HepG2 (cell line): ENCODE data around the gene WDR76. TPM values are rescaled to one million over a fixed set of nuclear protein-coding genes. Genes with fewer than 3 reads are reported as not detected.

Source experiments
- ATAC-seq: fragments of 200-7000 bp; cut with Tn5 transposase; 3 replicates; pipeline ENCODE4 v1.9.1; 2020; ENCODE audit warnings: mild to moderate bottlenecking, moderate library complexity
- BruUV-seq: library from RNA; stranded (reverse); fragments of 400-500 nt; replicated peaks from 2 replicates; lab custom pipeline; 2021; lab: Mats Ljungman, UMichigan
- CTCF ChIA-PET: fragments of 300-600 bp; formaldehyde crosslinking; extraction: SDS; loops from one replicate; lab custom pipeline; 2021; ENCODE audit warnings: low total read pairs, inconsistent platforms, low intra/inter-chr PET ratio; lab: Yijun Ruan, JAX
- POLR2A ChIA-PET: fragments of 350-600 bp; sonication (Branson Sonifier 250); formaldehyde crosslinking; loops from one replicate; lab custom pipeline; 2020; ENCODE audit warnings: antibody characterized with exemption, inconsistent platforms; lab: Yijun Ruan, JAX
- DNase-seq: peaks from one replicate; pipeline ENCODE4 v3.0.0-alpha.2; 2015; ENCODE audit warnings: low spot score
- FAIRE-seq: peaks from 3 replicates; lab custom pipeline; 2011; peaks lifted over from hg19 to GRCh38; lab: Jason Lieb, UNC
- H2AFZ ChIP-seq: one replicate; pipeline ENCODE4 v1.6.1; 2011; ENCODE audit warnings: low read length, inconsistent platforms
- H3K27ac ChIP-seq: fragments of 300-600 bp; 3 replicates; pipeline ENCODE4 v1.8.0; 2011; ENCODE audit warnings: mixed run types, mild to moderate bottlenecking, mixed read lengths, low read length, inconsistent platforms; ENCODE audit not compliant: insufficient read depth; ENCODE audit errors: extremely low read length
- H3K27me3 ChIP-seq, 2 experiments: fragments of 200-600 bp in 1 of 2; 2 replicates in 1 of 2; 3 replicates in 1 of 2; pipeline versions ENCODE4 v1.6.0 to v1.8.0; 2011; ENCODE audit warnings: low read length in 2 of 2, mild to moderate bottlenecking in 2 of 2, moderate library complexity in 2 of 2, inconsistent platforms in 1 of 2; ENCODE audit not compliant: insufficient read depth in 2 of 2, control insufficient read depth in 1 of 2
- H3K36me3 ChIP-seq, 2 experiments: fragments of 200-600 bp in 1 of 2; replicated peaks in 1 of 2; 2 replicates in 1 of 2; 3 replicates in 1 of 2; pipeline versions ENCODE4 v1.5.1 to v1.8.0; 2011; ENCODE audit warnings: low read length in 2 of 2, inconsistent platforms in 1 of 2; ENCODE audit not compliant: insufficient read depth in 2 of 2, control insufficient read depth in 1 of 2
- H3K4me1 ChIP-seq: 2 replicates; pipeline ENCODE4 v1.5.1; 2012; ENCODE audit warnings: low read length, inconsistent platforms; ENCODE audit not compliant: insufficient read depth
- H3K4me2 ChIP-seq: 2 replicates; pipeline ENCODE4 v1.6.0; 2011; ENCODE audit warnings: low read depth, low read length, inconsistent platforms
- H3K4me3 ChIP-seq, 3 experiments: fragments of 200-600 bp in 1 of 3; sonication (generic), shearing (Covaris generic) in 1 of 3; replicated peaks in 1 of 3; 2 replicates each; pipeline ENCODE4 v1.5.1; 2011 to 2016; ENCODE audit warnings: low read length in 3 of 3, inconsistent platforms in 2 of 3, low read depth in 2 of 3, mild to moderate bottlenecking in 2 of 3, control low read depth in 1 of 3, mixed read lengths in 1 of 3; ENCODE audit not compliant: insufficient read depth in 1 of 3
- H3K79me2 ChIP-seq: one replicate; pipeline ENCODE4 v1.6.1; 2011; ENCODE audit warnings: low read length, inconsistent platforms; ENCODE audit not compliant: insufficient read depth
- H3K9ac ChIP-seq: 2 replicates; pipeline ENCODE4 v1.6.0; 2011; ENCODE audit warnings: mild to moderate bottlenecking, low read depth, low read length, inconsistent platforms; ENCODE audit not compliant: insufficient read depth
- H3K9me3 ChIP-seq: 2 replicates; pipeline ENCODE4 v1.5.1; 2012; ENCODE audit warnings: mild to moderate bottlenecking, low read length
- H4K20me1 ChIP-seq: 2 replicates; pipeline ENCODE4 v1.6.0; 2011; ENCODE audit warnings: inconsistent platforms, mild to moderate bottlenecking, low read length, moderate library complexity; ENCODE audit not compliant: insufficient read depth
- AHR ChIP-seq: IDR thresholded peaks from 2 replicates; pipeline ENCODE4 v1.6.1; 2018; ENCODE audit warnings: missing genetic modification reagents, missing compliant biosample characterization
- ATM ChIP-seq: fragments of 450-650 bp; IDR thresholded peaks from 2 replicates; pipeline ENCODE4 v1.7.1; 2017; ENCODE audit warnings: mild to moderate bottlenecking, borderline replicate concordance
- KLF9 ChIP-seq: IDR thresholded peaks from 2 replicates; pipeline ENCODE4 v1.6.1; 2016; ENCODE audit warnings: low read depth
- RBAK ChIP-seq: sonication (generic); formaldehyde crosslinking; IDR thresholded peaks from 2 replicates; pipeline ENCODE4 v1.5.1; 2020; ENCODE audit warnings: mild to moderate bottlenecking, missing genetic modification reagents
- RBM39 ChIP-seq: fragments of 200-400 bp; formaldehyde crosslinking; IDR thresholded peaks from one replicate; pipeline ENCODE4 v1.6.1; 2018; ENCODE audit warnings: antibody characterized with exemption, mild to moderate bottlenecking, low read depth, low read length; ENCODE audit not compliant: poor library complexity, severe bottlenecking
- RFX5 ChIP-seq: IDR thresholded peaks from 2 replicates; pipeline ENCODE4 v1.6.1; 2011; ENCODE audit warnings: low read depth, low read length, improper control_type of control experiment
- RFXANK ChIP-seq: IDR thresholded peaks from 2 replicates; pipeline ENCODE4 v1.6.1; 2016
- SIX1 ChIP-seq: sonication (generic); formaldehyde crosslinking; IDR thresholded peaks from 2 replicates; pipeline ENCODE4 v1.4.0; 2020; ENCODE audit warnings: missing genetic modification reagents, borderline replicate concordance
- SMC3 ChIP-seq: IDR thresholded peaks from 2 replicates; pipeline ENCODE4 v1.6.1; 2011; ENCODE audit warnings: low read length, improper control_type of control experiment
- ZNF274 ChIP-seq: sonication (generic); formaldehyde crosslinking; IDR thresholded peaks from 2 replicates; pipeline ENCODE4 v1.5.1; 2020; ENCODE audit warnings: mild to moderate bottlenecking, missing genetic modification reagents
- ZNF282 ChIP-seq: fragments of 450-650 bp; IDR thresholded peaks from 2 replicates; pipeline ENCODE4 v1.6.1; 2018; ENCODE audit not compliant: partially characterized antibody
- ZNF616 ChIP-seq: sonication (generic); formaldehyde crosslinking; IDR thresholded peaks from 2 replicates; pipeline ENCODE4 v1.5.0; 2020; ENCODE audit warnings: low read depth, mild to moderate bottlenecking, missing genetic modification reagents
- WGBS: methylation state at CpG from one replicate; pipeline ENCODE4 v1.1.6; 2017; ENCODE audit warnings: low lambda C conversion rate; 5-methylcytosine and 5-hydroxymethylcytosine counted together
- in situ Hi-C: cut with HindIII; loops from 2 replicates; pipeline ENCODE4 v1.10.0; 2017; ENCODE audit warnings: low pct_unique_long_range_greater_than_20kb; ENCODE audit not compliant: extremely low pct_ligation_motif_present
- intact Hi-C: fragments of 100-400 bp; cut with micrococcal nuclease; formaldehyde crosslinking; loops from one replicate; pipeline ENCODE4 v1.10.0; 2022; ENCODE audit not compliant: unreplicated experiment
- polyA plus RNA-seq, 8 experiments: library from polyadenylated mRNA; depleted of rRNA in 3 of 8; stranded (reverse) in 7 of 8; unstranded in 1 of 8; fragments of >200 nt; fragmentation: Illumina TruSeq in 4 of 8; extraction: Trizol in 4 of 8; gene quantifications; 2 replicates each; pipeline versions ENCODE4 v1.2.1 to v1.2.3, GENCODE V29; 2011 to 2016; ENCODE audit warnings: low read depth in 4 of 8, missing spikeins in 1 of 8, mixed read lengths in 1 of 8; ENCODE audit not compliant: insufficient read depth in 1 of 8
- total RNA-seq, 5 experiments: library from RNA; depleted of rRNA; stranded (reverse); fragments of >200 nt; fragmentation: Illumina TruSeq; extraction: Trizol; gene quantifications; 2 replicates each; pipeline ENCODE4 v1.2.3, GENCODE V29; 2016; ENCODE audit warnings: low read depth in 1 of 5
- TF ChIP-seq, protein P1 (sequence below): sonication (generic); formaldehyde crosslinking; IDR thresholded peaks from 2 replicates; pipeline ENCODE4 v1.9.0; 2021; ENCODE audit warnings: missing genetic modification reagents, borderline replicate concordance
- TF ChIP-seq, protein P2 (sequence below): sonication (generic); formaldehyde crosslinking; IDR thresholded peaks from 2 replicates; pipeline ENCODE4 v1.5.1; 2020; ENCODE audit warnings: mild to moderate bottlenecking, moderate library complexity, missing genetic modification reagents
- TF ChIP-seq, protein P3 (sequence below): sonication (generic); formaldehyde crosslinking; IDR thresholded peaks from 2 replicates; pipeline ENCODE4 v1.4.0; 2020; ENCODE audit warnings: low read depth, mild to moderate bottlenecking, missing genetic modification reagents
- TF ChIP-seq, protein P4 (sequence below): sonication (generic); formaldehyde crosslinking; IDR thresholded peaks from 2 replicates; pipeline ENCODE4 v1.4.0; 2020; ENCODE audit warnings: low read depth, missing genetic modification reagents

The WDR76 gene
- total and polyA plus RNA-seq, 2 of the 13 experiments (the other 11 are each of a cell fraction or from before 2014, with no cell fraction given): 1.1 to 9.7 TPM

DNA sequence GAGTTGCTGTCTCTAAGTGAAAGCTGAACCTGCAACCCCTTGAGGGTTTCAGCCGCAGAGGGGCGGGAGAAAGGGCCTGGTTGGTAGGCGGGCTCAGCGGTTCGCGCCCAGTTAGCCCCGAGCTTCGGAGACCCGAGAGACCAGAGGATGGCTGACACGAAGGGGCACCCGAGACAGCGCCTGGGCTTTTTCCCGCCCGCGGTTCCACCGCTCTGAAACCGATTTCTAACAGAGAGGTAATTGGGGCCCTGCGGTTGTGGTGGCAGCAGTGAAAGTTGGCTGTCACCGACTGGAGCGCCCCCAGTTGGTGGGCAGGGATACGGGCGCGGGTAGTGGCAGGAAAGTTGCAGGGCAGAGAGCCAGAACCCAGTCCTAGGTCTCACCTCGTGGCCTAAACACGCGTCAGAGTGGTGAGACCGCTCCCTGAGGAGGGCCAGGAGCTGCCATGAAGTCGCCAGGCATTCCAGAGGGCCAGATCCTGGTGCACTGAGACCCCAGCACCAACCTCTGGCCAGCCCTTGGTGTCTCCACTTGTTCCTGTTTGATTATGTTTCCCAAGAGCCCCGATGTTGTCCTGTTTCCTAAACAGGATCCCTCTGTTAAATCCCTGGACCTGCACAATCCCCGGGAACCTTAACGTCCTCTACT is 49.4 kb upstream of the WDR76 start (continued):
- TF ChIP-seq KLF9 (CRISPR knock-in tag): peak; percentile 63; the same call in 1 of the 2 replicates
- TF ChIP-seq AHR (CRISPR knock-in tag): 0 out of 2 replicates have a peak, but pooled peaks have one; percentile 49
- TF ChIP-seq, protein P1, sequence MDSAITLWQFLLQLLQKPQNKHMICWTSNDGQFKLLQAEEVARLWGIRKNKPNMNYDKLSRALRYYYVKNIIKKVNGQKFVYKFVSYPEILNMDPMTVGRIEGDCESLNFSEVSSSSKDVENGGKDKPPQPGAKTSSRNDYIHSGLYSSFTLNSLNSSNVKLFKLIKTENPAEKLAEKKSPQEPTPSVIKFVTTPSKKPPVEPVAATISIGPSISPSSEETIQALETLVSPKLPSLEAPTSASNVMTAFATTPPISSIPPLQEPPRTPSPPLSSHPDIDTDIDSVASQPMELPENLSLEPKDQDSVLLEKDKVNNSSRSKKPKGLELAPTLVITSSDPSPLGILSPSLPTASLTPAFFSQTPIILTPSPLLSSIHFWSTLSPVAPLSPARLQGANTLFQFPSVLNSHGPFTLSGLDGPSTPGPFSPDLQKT (CRISPR knock-in tag): 0 out of 2 replicates have a peak, but pooled peaks have one; percentile 8
- TF ChIP-seq SMC3: no peak
- TF ChIP-seq ZNF274 (CRISPR knock-in tag): 0 out of 2 replicates have a peak, but pooled peaks have one; percentile 37
- TF ChIP-seq SIX1 (CRISPR knock-in tag): no peak
- TF ChIP-seq RBM39: peak; percentile 53
- no peak for TF ChIP-seq ATM
- TF ChIP-seq ZNF282: no peak

DNA sequence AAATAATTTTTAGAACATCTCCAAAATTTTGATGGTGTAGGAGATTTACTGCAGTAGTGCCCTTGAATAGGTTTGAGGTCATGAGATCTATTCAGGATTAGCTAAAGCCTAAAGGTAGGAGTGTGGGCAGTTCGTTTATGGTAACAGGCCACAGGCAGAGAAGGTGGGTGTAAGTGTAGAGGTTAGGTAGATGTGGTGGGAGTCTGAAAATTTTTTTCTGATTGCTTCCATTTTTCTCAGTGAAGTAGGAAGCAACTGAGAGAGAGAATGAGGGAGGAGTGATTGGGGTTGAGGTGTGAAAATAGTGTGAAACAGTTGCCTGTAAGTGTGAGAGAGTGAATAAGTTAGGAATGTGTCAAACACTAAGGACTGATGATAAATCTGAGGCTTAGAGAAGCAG is 47.8 kb upstream of the WDR76 start:
- H3K9me3 ChIP-seq: no peaks in the 10 kb centered on the region
- no peak for DNase-seq
- H3K27ac ChIP-seq: no peak overlapping the region
- ChIA-PET CTCF (no interaction called here), POLR2A (no interaction called here)
- H4K20me1 ChIP-seq: no peaks in the 10 kb centered on the region
- no peaks in the 10 kb centered on the region for H3K27me3 ChIP-seq
- peaks cover 0 to 1% of the 10 kb centered on the region in 2 experiments; a peak in 1 of 5 replicates for H3K36me3 ChIP-seq
- H3K9ac ChIP-seq: no peak overlapping the region
- H3K4me1 ChIP-seq: peaks cover 15% of the 10 kb centered on the region
- intact Hi-C loops: no loop called here
- H3K79me2 ChIP-seq: no peaks in the 10 kb centered on the region
- TF ChIP-seq ZNF616 (CRISPR knock-in tag): no peak
- TF ChIP-seq, protein P2, sequence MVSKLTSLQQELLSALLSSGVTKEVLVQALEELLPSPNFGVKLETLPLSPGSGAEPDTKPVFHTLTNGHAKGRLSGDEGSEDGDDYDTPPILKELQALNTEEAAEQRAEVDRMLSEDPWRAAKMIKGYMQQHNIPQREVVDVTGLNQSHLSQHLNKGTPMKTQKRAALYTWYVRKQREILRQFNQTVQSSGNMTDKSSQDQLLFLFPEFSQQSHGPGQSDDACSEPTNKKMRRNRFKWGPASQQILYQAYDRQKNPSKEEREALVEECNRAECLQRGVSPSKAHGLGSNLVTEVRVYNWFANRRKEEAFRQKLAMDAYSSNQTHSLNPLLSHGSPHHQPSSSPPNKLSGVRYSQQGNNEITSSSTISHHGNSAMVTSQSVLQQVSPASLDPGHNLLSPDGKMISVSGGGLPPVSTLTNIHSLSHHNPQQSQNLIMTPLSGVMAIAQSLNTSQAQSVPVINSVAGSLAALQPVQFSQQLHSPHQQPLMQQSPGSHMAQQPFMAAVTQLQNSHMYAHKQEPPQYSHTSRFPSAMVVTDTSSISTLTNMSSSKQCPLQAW (CRISPR knock-in tag): no peak
- TF ChIP-seq, protein P3, sequence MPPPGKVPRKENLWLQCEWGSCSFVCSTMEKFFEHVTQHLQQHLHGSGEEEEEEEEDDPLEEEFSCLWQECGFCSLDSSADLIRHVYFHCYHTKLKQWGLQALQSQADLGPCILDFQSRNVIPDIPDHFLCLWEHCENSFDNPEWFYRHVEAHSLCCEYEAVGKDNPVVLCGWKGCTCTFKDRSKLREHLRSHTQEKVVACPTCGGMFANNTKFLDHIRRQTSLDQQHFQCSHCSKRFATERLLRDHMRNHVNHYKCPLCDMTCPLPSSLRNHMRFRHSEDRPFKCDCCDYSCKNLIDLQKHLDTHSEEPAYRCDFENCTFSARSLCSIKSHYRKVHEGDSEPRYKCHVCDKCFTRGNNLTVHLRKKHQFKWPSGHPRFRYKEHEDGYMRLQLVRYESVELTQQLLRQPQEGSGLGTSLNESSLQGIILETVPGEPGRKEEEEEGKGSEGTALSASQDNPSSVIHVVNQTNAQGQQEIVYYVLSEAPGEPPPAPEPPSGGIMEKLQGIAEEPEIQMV: no peak
- TF ChIP-seq, protein P4, sequence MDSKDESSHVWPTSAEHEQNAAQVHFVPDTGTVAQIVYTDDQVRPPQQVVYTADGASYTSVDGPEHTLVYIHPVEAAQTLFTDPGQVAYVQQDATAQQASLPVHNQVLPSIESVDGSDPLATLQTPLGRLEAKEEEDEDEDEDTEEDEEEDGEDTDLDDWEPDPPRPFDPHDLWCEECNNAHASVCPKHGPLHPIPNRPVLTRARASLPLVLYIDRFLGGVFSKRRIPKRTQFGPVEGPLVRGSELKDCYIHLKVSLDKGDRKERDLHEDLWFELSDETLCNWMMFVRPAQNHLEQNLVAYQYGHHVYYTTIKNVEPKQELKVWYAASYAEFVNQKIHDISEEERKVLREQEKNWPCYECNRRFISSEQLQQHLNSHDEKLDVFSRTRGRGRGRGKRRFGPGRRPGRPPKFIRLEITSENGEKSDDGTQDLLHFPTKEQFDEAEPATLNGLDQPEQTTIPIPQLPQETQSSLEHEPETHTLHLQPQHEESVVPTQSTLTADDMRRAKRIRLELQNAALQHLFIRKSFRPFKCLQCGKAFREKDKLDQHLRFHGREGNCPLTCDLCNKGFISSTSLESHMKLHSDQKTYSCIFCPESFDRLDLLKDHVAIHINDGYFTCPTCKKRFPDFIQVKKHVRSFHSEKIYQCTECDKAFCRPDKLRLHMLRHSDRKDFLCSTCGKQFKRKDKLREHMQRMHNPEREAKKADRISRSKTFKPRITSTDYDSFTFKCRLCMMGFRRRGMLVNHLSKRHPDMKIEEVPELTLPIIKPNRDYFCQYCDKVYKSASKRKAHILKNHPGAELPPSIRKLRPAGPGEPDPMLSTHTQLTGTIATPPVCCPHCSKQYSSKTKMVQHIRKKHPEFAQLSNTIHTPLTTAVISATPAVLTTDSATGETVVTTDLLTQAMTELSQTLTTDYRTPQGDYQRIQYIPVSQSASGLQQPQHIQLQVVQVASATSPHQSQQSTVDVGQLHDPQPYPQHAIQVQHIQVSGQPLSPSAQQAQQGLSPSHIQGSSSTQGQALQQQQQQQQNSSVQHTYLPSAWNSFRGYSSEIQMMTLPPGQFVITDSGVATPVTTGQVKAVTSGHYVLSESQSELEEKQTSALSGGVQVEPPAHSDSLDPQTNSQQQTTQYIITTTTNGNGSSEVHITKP (CRISPR knock-in tag): no peak
- TF ChIP-seq RFXANK (CRISPR knock-in tag): no peak
- TF ChIP-seq RBAK: no peak
- no peak for TF ChIP-seq RFX5
- TF ChIP-seq, all 625 proteins: peak for 0
- H3K4me3 ChIP-seq: no peak overlapping the region
- BruUV-seq: no TSS peak
- in situ Hi-C loops: loop anchor here (10.0 kb wide), 1 partner anchor 264 kb away; the partner anchor contains the start of gene MAP1A
- WGBS: 77% methylated on average over 1 of the region's 1 CpG
- FAIRE-seq (no peak), ATAC-seq (no peak)
- H3K4me2 ChIP-seq: no peak overlapping the region
- no peak overlapping the region for H2AFZ ChIP-seq
